Right atrium auricular region (tissue), 2 donors: ENCODE measurements around the gene FBLIM1. TPM values are rescaled to one million over a fixed set of nuclear protein-coding genes. Genes with fewer than 3 reads are reported as not detected.

ENCODE experiments used
- DNase-seq: peaks from one replicate; pipeline ENCODE4 v3.0.0-alpha.2; 2019; ENCODE audit warnings: low spot score
- H3K27ac ChIP-seq, 2 donors: fragments of 200-600 bp; sonication (generic); 1 replicate in 1 of 2; 2 replicates in 1 of 2; pipeline ENCODE4 v1.5.1; 2016 to 2019
- H3K27me3 ChIP-seq, 2 donors: fragments of 200-600 bp; sonication (generic); one replicate each; pipeline versions ENCODE4 v1.5.1 to v1.6.0; 2017 to 2019
- H3K36me3 ChIP-seq: fragments of 200-600 bp; sonication (generic); one replicate; pipeline ENCODE4 v1.5.1; 2016
- H3K4me1 ChIP-seq, 2 donors: fragments of 200-600 bp; sonication (generic); one replicate each; pipeline versions ENCODE4 v1.5.1 to v1.6.0; 2017 to 2019
- H3K4me3 ChIP-seq, 2 donors: fragments of 200-600 bp; sonication (generic); 1 replicate in 1 of 2; 2 replicates in 1 of 2; pipeline ENCODE4 v1.5.1; 2017 to 2019; ENCODE audit warnings: mild to moderate bottlenecking in 1 of 2, moderate library complexity in 1 of 2
- H3K9me3 ChIP-seq, 2 donors: fragments of 200-600 bp; sonication (generic); one replicate each; pipeline ENCODE4 v1.5.1; 2019
- CTCF ChIP-seq, 2 donors: fragments of 200-600 bp; sonication (generic); IDR thresholded peaks; one replicate each; pipeline ENCODE4 v1.5.1; 2019; ENCODE audit warnings: antibody characterized with exemption in 2 of 2
- total RNA-seq, 2 donors: library from RNA; depleted of rRNA; stranded (reverse); fragments of >200 nt; gene quantifications; one replicate each; pipeline ENCODE4 v1.1.0, GENCODE V29; 2016

The FBLIM1 gene
- total RNA-seq, 2 donors from 2014 or later: 66.6 to 124 TPM

DNA sequence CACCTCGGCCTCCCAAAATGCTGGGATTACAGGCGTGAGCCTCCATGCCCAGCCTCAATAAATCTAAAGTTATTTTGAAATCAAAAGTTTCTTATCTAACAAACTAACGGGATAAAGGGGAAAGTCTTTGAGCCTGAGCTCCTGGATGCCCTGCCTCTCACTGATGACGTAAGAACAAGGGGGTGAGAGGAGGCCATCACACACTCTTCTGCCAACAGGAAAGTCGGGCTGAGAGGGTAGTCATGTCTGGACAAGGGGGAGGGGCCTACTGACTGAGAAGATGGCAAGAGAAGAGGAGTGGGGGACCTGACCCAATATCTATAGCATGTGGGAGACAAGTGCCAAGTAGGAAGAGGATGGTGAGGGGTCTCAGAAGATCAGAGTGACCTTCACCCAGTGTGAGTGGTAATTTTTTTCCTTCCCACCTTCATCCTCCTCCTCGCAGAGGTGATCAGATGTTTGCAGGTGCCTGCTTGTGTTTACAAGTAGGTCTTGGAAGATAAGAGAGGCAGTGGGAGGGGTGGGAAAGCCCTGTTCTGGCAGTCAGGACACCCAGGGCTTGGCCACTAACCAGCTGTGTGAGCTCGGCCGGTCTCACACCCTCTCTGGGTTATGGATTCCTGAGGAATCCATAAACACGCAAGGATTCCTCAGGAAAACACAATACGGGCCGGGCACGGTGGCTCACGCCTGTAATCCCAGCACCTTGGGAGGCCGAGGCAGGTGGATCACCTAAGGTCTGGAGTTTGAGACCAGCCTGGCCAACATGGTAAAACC is 39.2 kb downstream of the FBLIM1 start:
- peaks cover 0 to 26% of the 10 kb centered on the region in 2 donors for H3K4me1 ChIP-seq
- DNase-seq: no peak
- no peaks in the 10 kb centered on the region for H3K27me3 ChIP-seq
- no peak for TF ChIP-seq CTCF (IDR thresholded peaks at IDR 0.05)
- H3K27ac ChIP-seq: no peak overlapping the region
- no peaks in the 10 kb centered on the region for H3K9me3 ChIP-seq
- H3K4me3 ChIP-seq: no peak overlapping the region
- H3K36me3 ChIP-seq: no peaks in the 10 kb centered on the region

GRCh38 chr1:15799004-15799867 is 40.6 kb downstream of the FBLIM1 start:
- Histone ChIP-seq H3K4me3 (no peak overlapping the region), H3K27me3 (no peaks in the 10 kb centered on the region), H3K4me1 (peaks cover 0 to 26% of the 10 kb centered on the region in 2 donors), H3K9me3 (no peaks in the 10 kb centered on the region), H3K36me3 (no peaks in the 10 kb centered on the region), H3K27ac (peak overlapping the region; percentile 47 to 59)
- no peak for TF ChIP-seq CTCF (IDR thresholded peaks at IDR 0.05)
- DNase-seq: peak; percentile 88

GRCh38 chr1:15799928-15800835 is 41.6 kb downstream of the FBLIM1 start:
- peak overlapping the region; percentile 47 to 59 for H3K27ac ChIP-seq
- H3K9me3 ChIP-seq: no peaks in the 10 kb centered on the region
- no peak for TF ChIP-seq CTCF (IDR thresholded peaks at IDR 0.05)
- no peak overlapping the region for H3K4me3 ChIP-seq
- H3K36me3 ChIP-seq: no peaks in the 10 kb centered on the region
- H3K27me3 ChIP-seq: no peaks in the 10 kb centered on the region
- peaks cover 0 to 26% of the 10 kb centered on the region in 2 donors for H3K4me1 ChIP-seq
- DNase-seq: peak; percentile 59

DNA sequence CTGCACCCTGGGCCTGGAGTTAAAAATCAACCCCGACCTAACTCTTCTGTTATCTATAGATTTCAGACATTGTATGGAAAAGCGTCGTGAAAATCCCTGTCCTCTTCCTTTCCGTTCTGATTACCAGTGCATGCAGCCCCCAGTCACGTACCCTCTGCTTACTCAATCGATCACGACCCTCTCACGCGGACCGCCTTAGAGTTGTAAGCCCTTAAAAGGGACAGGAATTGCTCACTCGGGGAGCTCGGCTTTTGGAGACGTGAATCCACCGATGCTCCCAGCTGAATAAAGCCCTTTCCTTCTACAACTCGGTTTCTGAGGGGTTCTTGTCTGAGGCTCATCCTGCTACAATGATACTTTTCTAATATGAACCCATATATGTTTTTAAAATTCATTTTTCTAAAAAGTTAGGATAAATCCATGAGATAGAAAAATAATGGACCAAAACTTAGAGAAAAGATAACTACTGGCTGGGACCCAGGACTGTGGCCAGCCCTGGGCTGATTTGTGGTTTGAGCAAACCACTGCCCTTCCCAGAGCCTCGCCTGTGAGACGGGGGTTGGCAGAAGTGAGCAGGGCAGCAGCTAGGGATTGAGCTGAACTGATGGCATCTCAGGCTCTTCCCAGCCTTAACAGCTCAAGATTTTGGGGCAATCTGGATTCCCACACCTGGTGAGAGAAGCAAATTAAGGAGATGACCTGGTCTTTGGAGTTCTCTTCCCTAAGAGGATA is 43.8 kb downstream of the FBLIM1 start:
- H3K36me3 ChIP-seq: no peaks in the 10 kb centered on the region
- H3K27ac ChIP-seq: no peak overlapping the region
- no peak for DNase-seq
- H3K4me3 ChIP-seq: no peak overlapping the region
- H3K4me1 ChIP-seq: peaks cover 0 to 26% of the 10 kb centered on the region in 2 donors
- TF ChIP-seq CTCF (IDR thresholded peaks at IDR 0.05): no peak
- no peaks in the 10 kb centered on the region for H3K27me3 ChIP-seq
- no peaks in the 10 kb centered on the region for H3K9me3 ChIP-seq

- no peaks in the 10 kb centered on the region for H3K9me3 ChIP-seq
- peaks cover 0 to 26% of the 10 kb centered on the region in 2 donors for H3K4me1 ChIP-seq
- no peak overlapping the region for H3K27ac ChIP-seq
- H3K36me3 ChIP-seq: no peaks in the 10 kb centered on the region
- H3K27me3 ChIP-seq: no peaks in the 10 kb centered on the region
- no peak for DNase-seq
- TF ChIP-seq CTCF (IDR thresholded peaks at IDR 0.05): peak in 1 of 2 donors; percentile 53
- no peak overlapping the region for H3K4me3 ChIP-seq
Observed at GRCh38 chr1:15803380-15803779, 44.8 kb downstream of the FBLIM1 start.
